ENCODE measurements around the gene TMEM183A.

The TMEM183A gene

GRCh38 chr1:203060115-203060514 is 52.9 kb downstream of the TMEM183A start:
- H3K4me3 ChIP-seq (ENCODE audit: low read depth, low read length), result no peak overlapping the region
- TF ChIP-seq, protein P1, sequence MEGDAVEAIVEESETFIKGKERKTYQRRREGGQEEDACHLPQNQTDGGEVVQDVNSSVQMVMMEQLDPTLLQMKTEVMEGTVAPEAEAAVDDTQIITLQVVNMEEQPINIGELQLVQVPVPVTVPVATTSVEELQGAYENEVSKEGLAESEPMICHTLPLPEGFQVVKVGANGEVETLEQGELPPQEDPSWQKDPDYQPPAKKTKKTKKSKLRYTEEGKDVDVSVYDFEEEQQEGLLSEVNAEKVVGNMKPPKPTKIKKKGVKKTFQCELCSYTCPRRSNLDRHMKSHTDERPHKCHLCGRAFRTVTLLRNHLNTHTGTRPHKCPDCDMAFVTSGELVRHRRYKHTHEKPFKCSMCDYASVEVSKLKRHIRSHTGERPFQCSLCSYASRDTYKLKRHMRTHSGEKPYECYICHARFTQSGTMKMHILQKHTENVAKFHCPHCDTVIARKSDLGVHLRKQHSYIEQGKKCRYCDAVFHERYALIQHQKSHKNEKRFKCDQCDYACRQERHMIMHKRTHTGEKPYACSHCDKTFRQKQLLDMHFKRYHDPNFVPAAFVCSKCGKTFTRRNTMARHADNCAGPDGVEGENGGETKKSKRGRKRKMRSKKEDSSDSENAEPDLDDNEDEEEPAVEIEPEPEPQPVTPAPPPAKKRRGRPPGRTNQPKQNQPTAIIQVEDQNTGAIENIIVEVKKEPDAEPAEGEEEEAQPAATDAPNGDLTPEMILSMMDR (IDR thresholded peaks at IDR 0.05; ENCODE audit: low read depth, low read length, missing control alignments), result no peak
- DNase-seq (ENCODE audit: low read depth), result no peak

DNA sequence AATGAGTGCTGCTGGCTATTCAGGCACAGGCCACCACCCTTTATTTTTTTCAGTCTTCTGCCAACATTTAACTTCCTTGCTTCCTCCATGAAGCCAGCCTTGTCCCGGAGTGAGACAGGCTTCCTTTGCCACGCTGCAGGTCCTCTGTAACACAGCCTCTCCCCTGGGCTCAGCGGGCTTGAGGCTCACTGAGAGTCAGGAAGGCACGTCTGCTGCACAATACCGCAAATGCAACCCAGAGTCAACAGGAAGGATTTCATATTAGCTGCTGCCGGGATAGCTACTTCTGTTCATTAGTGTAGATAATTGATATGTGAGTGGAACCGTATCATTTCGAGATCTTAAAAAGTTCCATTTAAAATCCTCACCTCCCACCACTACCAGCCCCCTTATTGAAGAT is 56.1 kb downstream of the TMEM183A start:
- TF ChIP-seq, protein P1 (IDR thresholded peaks at IDR 0.05; ENCODE audit: low read depth, low read length, missing control alignments), result no peak
- H3K4me3 ChIP-seq (ENCODE audit: low read depth, low read length), result no peak overlapping the region
- DNase-seq (ENCODE audit: low read depth), result no peak

DNA sequence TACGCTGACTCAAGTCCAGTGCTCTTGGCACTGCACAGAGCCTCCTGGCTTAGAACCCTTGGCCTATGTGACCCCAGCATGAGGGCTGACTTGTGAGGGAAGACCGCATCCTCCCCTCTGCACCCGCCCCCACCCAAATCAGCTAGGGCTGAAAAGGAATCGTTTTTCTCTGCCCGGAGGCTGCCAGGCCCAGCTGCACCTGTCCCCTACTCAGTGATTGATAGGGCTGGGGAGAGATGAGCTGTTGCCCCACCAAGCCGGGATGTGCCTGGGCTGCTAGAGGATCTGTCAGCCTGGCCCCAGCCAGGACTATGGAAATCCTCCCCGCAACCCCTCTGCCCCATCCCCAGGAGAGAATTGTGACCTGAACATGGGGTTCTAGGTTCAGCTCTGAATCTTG is 58.0 kb downstream of the TMEM183A start:
- DNase-seq (ENCODE audit: low read depth), result no peak
- TF ChIP-seq, protein P1 (IDR thresholded peaks at IDR 0.05; ENCODE audit: low read depth, low read length, missing control alignments), result no peak
- no peak overlapping the region for H3K4me3 ChIP-seq (ENCODE audit: low read depth, low read length)

GRCh38 chr1:203065986-203066385 is 58.8 kb downstream of the TMEM183A start:
- H3K4me3 ChIP-seq (ENCODE audit: low read depth, low read length), result no peak overlapping the region
- TF ChIP-seq, protein P1 (IDR thresholded peaks at IDR 0.05; ENCODE audit: low read depth, low read length, missing control alignments), result no peak
- DNase-seq (ENCODE audit: low read depth), result no peak

- TF ChIP-seq, protein P1 (IDR thresholded peaks at IDR 0.05; ENCODE audit: low read depth, low read length, missing control alignments), result no peak
- H3K4me3 ChIP-seq (ENCODE audit: low read depth, low read length), result no peak overlapping the region
- DNase-seq (ENCODE audit: low read depth), result no peak
Measured at GRCh38 chr1:203066965-203067364, 59.8 kb downstream of the TMEM183A start.

- TF ChIP-seq, protein P1 (IDR thresholded peaks at IDR 0.05; ENCODE audit: low read depth, low read length, missing control alignments), result no peak
- no peak for DNase-seq (ENCODE audit: low read depth)
- no peak overlapping the region for H3K4me3 ChIP-seq (ENCODE audit: low read depth, low read length)
Measured at GRCh38 chr1:203069030-203069747, 62.0 kb downstream of the TMEM183A start.

GRCh38 chr1:203072002-203072602 is 64.9 kb downstream of the TMEM183A start:
- TF ChIP-seq, protein P1 (IDR thresholded peaks at IDR 0.05; ENCODE audit: low read depth, low read length, missing control alignments), result no peak
- no peak overlapping the region for H3K4me3 ChIP-seq (ENCODE audit: low read depth, low read length)
- no peak for DNase-seq (ENCODE audit: low read depth)
